Transverse colon (tissue), 4 donors: ENCODE data around the gene NME9. TPM values are rescaled to one million over a fixed set of nuclear protein-coding genes. Genes with fewer than 3 reads are reported as not detected.

Experiments
- DNase-seq: peaks from one replicate; pipeline ENCODE4 v3.0.0-alpha.2; 2019
- H3K27ac ChIP-seq, 4 donors: fragments of 200-600 bp; sonication (generic); 2 replicates each; pipeline ENCODE4 v1.5.1; 2016 to 2018; ENCODE audit warnings: inconsistent platforms in 4 of 4
- H3K27me3 ChIP-seq: fragments of 200-600 bp; sonication (generic); 2 replicates; pipeline ENCODE4 v1.5.1; 2017; ENCODE audit warnings: inconsistent platforms
- H3K36me3 ChIP-seq, 4 donors: fragments of 200-600 bp; sonication (generic); 2 replicates each; pipeline ENCODE4 v1.5.1; 2017 to 2019; ENCODE audit warnings: inconsistent platforms in 4 of 4
- H3K4me1 ChIP-seq, 4 donors: fragments of 200-600 bp; sonication (generic); 2 replicates each; pipeline ENCODE4 v1.5.1; 2017 to 2020; ENCODE audit warnings: inconsistent platforms in 4 of 4
- H3K4me3 ChIP-seq, 4 donors: fragments of 200-600 bp; sonication (generic); 1 replicate in 1 of 4; 2 replicates in 3 of 4; pipeline versions ENCODE4 v1.5.1 to v1.6.1; 2017 to 2019; ENCODE audit warnings: inconsistent platforms in 4 of 4
- H3K9me3 ChIP-seq, 2 donors: fragments of 200-600 bp; sonication (generic); 2 replicates each; pipeline ENCODE4 v1.5.1; 2017 to 2019; ENCODE audit warnings: inconsistent platforms in 2 of 2
- CTCF ChIP-seq, 5 experiments: fragments of 200-600 bp in 3 of 5; fragments of 450-650 bp in 2 of 5; sonication (generic) in 3 of 5; IDR thresholded peaks; 1 replicate in 2 of 5; 2 replicates in 3 of 5; pipeline ENCODE4 v1.5.1; 2016 to 2017; ENCODE audit warnings: antibody characterized with exemption in 5 of 5, inconsistent platforms in 3 of 5, mild to moderate bottlenecking in 2 of 5, moderate library complexity in 1 of 5
- EP300 ChIP-seq: sonication (generic); formaldehyde crosslinking; IDR thresholded peaks from one replicate; pipeline ENCODE4 v1.6.1; 2017; ENCODE audit warnings: antibody characterized with exemption, low read depth
- POLR2A ChIP-seq: fragments of 450-650 bp; IDR thresholded peaks from one replicate; pipeline ENCODE4 v1.6.1; 2016; ENCODE audit warnings: antibody characterized with exemption, mild to moderate bottlenecking, moderate library complexity
- POLR2AphosphoS5 ChIP-seq, 3 donors: sonication (generic); formaldehyde crosslinking; IDR thresholded peaks; one replicate each; pipeline ENCODE4 v1.6.1; 2016; ENCODE audit warnings: antibody characterized with exemption in 3 of 3
- WGBS, 2 donors: methylation state at CpG; one replicate each; pipeline ENCODE4 v1.1.5; 2018; ENCODE audit warnings: low coverage in 1 of 2; 5-methylcytosine and 5-hydroxymethylcytosine counted together
- in situ Hi-C, 4 donors: fragments of 200-750 bp; cut with MboI; loops; one replicate each; pipeline versions ENCODE4 v1.15.0 to v1.15.1; 2017; ENCODE audit warnings: low sequenced_read_pairs in 3 of 4, low pct_ligation_motif_present in 1 of 4, low pct_unique_long_range_greater_than_20kb in 1 of 4
- intact Hi-C: fragments of 100-400 bp; cut with DNase I; formaldehyde crosslinking; loops from one replicate; pipeline ENCODE4 v1.15.1; 2023; ENCODE audit warnings: low total_unique reads
- total RNA-seq, 4 donors: library from RNA; depleted of rRNA; stranded (reverse); fragments of >200 nt; gene quantifications; one replicate each; pipeline ENCODE4 v1.1.0, GENCODE V29; 2016

NME9 gene
- total RNA-seq, 4 donors from 2014 or later: not detected

- in situ Hi-C loops: no loop called here
- TF ChIP-seq POLR2AphosphoS5 (IDR thresholded peaks at IDR 0.05) (no peak), EP300 (no peak), CTCF (IDR thresholded peaks at IDR 0.05) (no peak), POLR2A (no peak)
- H3K36me3 ChIP-seq: peaks cover 0 to 74% (median 17%) of the 10 kb centered on the region in 4 donors
Observed at GRCh38 chr3:138289260-138289659, 40.4 kb downstream of the NME9 start.

DNA sequence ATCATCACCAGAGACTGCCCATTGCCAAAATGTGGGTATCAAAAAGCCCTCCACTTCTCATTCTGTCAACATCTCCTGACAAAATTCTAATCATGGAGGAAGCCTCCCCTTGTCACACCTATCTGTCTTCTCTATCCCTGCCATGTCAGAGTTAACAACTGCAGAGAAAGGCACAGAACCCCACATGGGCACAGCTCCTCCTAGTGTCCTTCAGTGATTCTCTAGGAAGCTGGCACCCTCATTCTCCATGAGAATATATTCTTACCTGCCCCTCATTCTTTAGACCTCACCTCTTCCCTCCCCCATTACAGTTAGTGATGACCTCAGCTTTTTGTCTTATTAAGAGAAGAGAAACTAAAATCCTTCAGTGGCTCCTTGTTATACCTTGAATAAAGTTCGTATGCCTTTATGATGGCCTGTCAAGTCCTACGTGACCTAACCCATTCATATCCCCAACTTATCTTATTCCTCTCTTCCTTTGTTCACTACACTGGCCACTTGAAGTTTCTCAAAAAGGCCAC is 44.6 kb downstream of the NME9 start:
- Histone ChIP-seq H3K9me3 (no peaks in the 10 kb centered on the region), H3K4me3 (no peak overlapping the region), H3K27ac (no peak overlapping the region), H3K4me1 (no peaks in the 10 kb centered on the region), H3K36me3 (peaks cover 0 to 46% (median 18%) of the 10 kb centered on the region in 4 donors), H3K27me3 (no peaks in the 10 kb centered on the region)
- TF ChIP-seq EP300 (no peak), CTCF (IDR thresholded peaks at IDR 0.05) (no peak), POLR2A (no peak), POLR2AphosphoS5 (IDR thresholded peaks at IDR 0.05) (no peak)
- in situ Hi-C loops (no loop called here), intact Hi-C loops (no loop called here)
- no peak for DNase-seq
- WGBS, 2 donors: 94 to 97% methylated on average over 2 of the region's 2 CpGs

More at GRCh38 chr3:138289260-138289659, 40.4 kb downstream of the NME9 start:
- no peaks in the 10 kb centered on the region for H3K9me3 ChIP-seq
- 81 to 93% methylated on average over 2 of the region's 2 CpGs for WGBS, 2 donors
- no peaks in the 10 kb centered on the region for H3K27me3 ChIP-seq
- intact Hi-C loops: no loop called here
- DNase-seq: no peak
- H3K4me1 ChIP-seq: no peaks in the 10 kb centered on the region
- no peak overlapping the region for H3K27ac ChIP-seq
- H3K4me3 ChIP-seq: no peak overlapping the region

- no peak for DNase-seq
- Histone ChIP-seq H3K27me3 (no peaks in the 10 kb centered on the region), H3K4me1 (no peaks in the 10 kb centered on the region), H3K4me3 (no peak overlapping the region), H3K36me3 (peaks cover 0 to 36% (median 17%) of the 10 kb centered on the region in 4 donors), H3K27ac (no peak overlapping the region), H3K9me3 (no peaks in the 10 kb centered on the region)
- 95 to 100% methylated on average over 1 of the region's 1 CpG for WGBS, 2 donors
- no peak for TF ChIP-seq POLR2AphosphoS5 (IDR thresholded peaks at IDR 0.05)
- in situ Hi-C loops: no loop called here
- intact Hi-C loops: no loop called here
Observed at GRCh38 chr3:138284079-138284478, 45.6 kb downstream of the NME9 start.

DNA sequence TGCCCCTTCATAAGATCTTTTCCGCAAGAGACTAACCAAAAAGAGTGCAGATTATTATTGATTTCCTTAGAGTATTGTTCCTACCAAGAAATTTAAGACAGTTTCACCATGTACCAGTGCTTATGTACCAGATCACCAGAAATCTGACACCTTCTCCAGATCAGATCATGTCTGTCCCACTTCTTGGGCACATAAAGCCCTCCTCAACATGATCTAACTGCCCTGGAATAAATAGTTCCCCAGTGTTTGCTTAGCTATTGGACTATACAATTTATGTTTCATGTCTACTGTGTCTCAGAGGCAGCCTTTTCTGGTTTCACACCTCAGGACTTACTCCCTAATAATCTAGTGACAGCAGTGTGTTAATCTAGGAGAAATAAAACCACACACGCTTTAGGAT is 46.8 kb downstream of the NME9 start:
- Histone ChIP-seq H3K27me3 (no peaks in the 10 kb centered on the region), H3K27ac (no peak overlapping the region), H3K36me3 (peaks cover 0 to 36% (median 14%) of the 10 kb centered on the region in 4 donors), H3K9me3 (no peaks in the 10 kb centered on the region), H3K4me1 (no peaks in the 10 kb centered on the region), H3K4me3 (no peak overlapping the region)
- intact Hi-C loops: no loop called here
- 86 to 100% methylated on average over 1 to 2 of the region's 2 CpGs for WGBS, 2 donors
- TF ChIP-seq EP300: no peak
- in situ Hi-C loops: no loop called here
- no peak for DNase-seq

GRCh38 chr3:138281561-138281960 is 48.1 kb downstream of the NME9 start:
- intact Hi-C loops (no loop called here), in situ Hi-C loops (no loop called here)
- Histone ChIP-seq H3K36me3 (peaks cover 0 to 34% (median 11%) of the 10 kb centered on the region in 4 donors), H3K27me3 (no peaks in the 10 kb centered on the region), H3K4me3 (no peak overlapping the region), H3K4me1 (no peaks in the 10 kb centered on the region), H3K27ac (no peak overlapping the region), H3K9me3 (no peaks in the 10 kb centered on the region)
- WGBS, 2 donors: 92 to 100% methylated on average over 1 to 3 of the region's 3 CpGs
- DNase-seq: no peak
- TF ChIP-seq POLR2AphosphoS5 (IDR thresholded peaks at IDR 0.05) (no peak), EP300 (no peak), POLR2A (no peak)
